Measurements from ENCODE around the gene KATNA1.
A peak's percentile ranks its signal among the peaks of the same experiment; 100 is the strongest.

Gene KATNA1

GRCh38 chr6:149614337-149614736 is 34.2 kb downstream of the KATNA1 start:
- Histone ChIP-seq H3K4me3 (ENCODE audit: low read length in 2 of 2) (no peak overlapping the region), H3K9ac (ENCODE audit: low read length in 2 of 2) (no peak overlapping the region), H3K27me3 (ENCODE audit: control insufficient read depth in 1 of 2, insufficient read depth in 2 of 2, low read length in 2 of 2) (no peaks in the 10 kb centered on the region), H3K27ac (ENCODE audit: low read length) (no peak overlapping the region), H3K9me3 (ENCODE audit: control insufficient read depth in 2 of 2, low read length in 2 of 2) (no peaks in the 10 kb centered on the region), H3K4me1 (ENCODE audit: control insufficient read depth, insufficient read depth, low read length) (no peaks in the 10 kb centered on the region), H3K36me3 (ENCODE audit: control insufficient read depth in 2 of 2, insufficient read depth in 2 of 2, low read length in 2 of 2) (peaks cover 0 to 4% of the 10 kb centered on the region in 2 donors)

- H3K4me1 ChIP-seq (ENCODE audit: control insufficient read depth, insufficient read depth, low read length), result no peaks in the 10 kb centered on the region
- no peaks in the 10 kb centered on the region for H3K9me3 ChIP-seq (ENCODE audit: control insufficient read depth in 2 of 2, low read length in 2 of 2)
- no peaks in the 10 kb centered on the region for H3K27me3 ChIP-seq (ENCODE audit: control insufficient read depth in 1 of 2, insufficient read depth in 2 of 2, low read length in 2 of 2)
- H3K36me3 ChIP-seq (ENCODE audit: control insufficient read depth in 2 of 2, insufficient read depth in 2 of 2, low read length in 2 of 2), result peaks cover 6 to 7% of the 10 kb centered on the region in 2 donors
- no peak overlapping the region for H3K9ac ChIP-seq (ENCODE audit: low read length in 2 of 2)
- no peak overlapping the region for H3K27ac ChIP-seq (ENCODE audit: low read length)
- H3K4me3 ChIP-seq (ENCODE audit: low read length in 2 of 2), result no peak overlapping the region
Measured at GRCh38 chr6:149608381-149608982, 40.0 kb downstream of the KATNA1 start.

- Histone ChIP-seq H3K9ac (ENCODE audit: low read length in 2 of 2) (no peak overlapping the region), H3K27me3 (ENCODE audit: control insufficient read depth in 1 of 2, insufficient read depth in 2 of 2, low read length in 2 of 2) (no peaks in the 10 kb centered on the region), H3K4me3 (ENCODE audit: low read length in 2 of 2) (no peak overlapping the region), H3K36me3 (ENCODE audit: control insufficient read depth in 2 of 2, insufficient read depth in 2 of 2, low read length in 2 of 2) (peaks cover 19 to 24% of the 10 kb centered on the region in 2 donors), H3K4me1 (ENCODE audit: control insufficient read depth, insufficient read depth, low read length) (no peaks in the 10 kb centered on the region), H3K9me3 (ENCODE audit: control insufficient read depth in 2 of 2, low read length in 2 of 2) (no peaks in the 10 kb centered on the region), H3K27ac (ENCODE audit: low read length) (no peak overlapping the region)
Measured at GRCh38 chr6:149600508-149600907, 48.0 kb downstream of the KATNA1 start.

- no peaks in the 10 kb centered on the region for H3K9me3 ChIP-seq (ENCODE audit: control insufficient read depth in 2 of 2, low read length in 2 of 2)
- H3K36me3 ChIP-seq (ENCODE audit: control insufficient read depth in 2 of 2, insufficient read depth in 2 of 2, low read length in 2 of 2), result peaks cover 18 to 26% of the 10 kb centered on the region in 2 donors
- H3K27me3 ChIP-seq (ENCODE audit: control insufficient read depth in 1 of 2, insufficient read depth in 2 of 2, low read length in 2 of 2), result no peaks in the 10 kb centered on the region
- H3K4me1 ChIP-seq (ENCODE audit: control insufficient read depth, insufficient read depth, low read length), result no peaks in the 10 kb centered on the region
- no peak overlapping the region for H3K27ac ChIP-seq (ENCODE audit: low read length)
- H3K4me3 ChIP-seq (ENCODE audit: low read length in 2 of 2), result no peak overlapping the region
- H3K9ac ChIP-seq (ENCODE audit: low read length in 2 of 2), result no peak overlapping the region
Measured at GRCh38 chr6:149593408-149593807, 55.1 kb downstream of the KATNA1 start.

- H3K9ac ChIP-seq (ENCODE audit: low read length in 2 of 2), result no peak overlapping the region
Measured at GRCh38 chr6:149592983-149593382, 55.5 kb downstream of the KATNA1 start.

GRCh38 chr6:149586149-149586548 is 62.4 kb downstream of the KATNA1 start:
- Histone ChIP-seq H3K27me3 (ENCODE audit: control insufficient read depth in 1 of 2, insufficient read depth in 2 of 2, low read length in 2 of 2) (no peaks in the 10 kb centered on the region), H3K9ac (ENCODE audit: low read length in 2 of 2) (no peak overlapping the region), H3K27ac (ENCODE audit: low read length) (no peak overlapping the region), H3K4me3 (ENCODE audit: low read length in 2 of 2) (no peak overlapping the region), H3K4me1 (ENCODE audit: control insufficient read depth, insufficient read depth, low read length) (no peaks in the 10 kb centered on the region), H3K9me3 (ENCODE audit: control insufficient read depth in 2 of 2, low read length in 2 of 2) (no peaks in the 10 kb centered on the region), H3K36me3 (ENCODE audit: control insufficient read depth in 2 of 2, insufficient read depth in 2 of 2, low read length in 2 of 2) (peaks cover 21 to 28% of the 10 kb centered on the region in 2 donors)

More at GRCh38 chr6:149592983-149593382, 55.5 kb downstream of the KATNA1 start:
- no peak overlapping the region for H3K4me3 ChIP-seq (ENCODE audit: low read length in 2 of 2)
- H3K9me3 ChIP-seq (ENCODE audit: control insufficient read depth in 2 of 2, low read length in 2 of 2), result no peaks in the 10 kb centered on the region
- no peaks in the 10 kb centered on the region for H3K4me1 ChIP-seq (ENCODE audit: control insufficient read depth, insufficient read depth, low read length)
- H3K36me3 ChIP-seq (ENCODE audit: control insufficient read depth in 2 of 2, insufficient read depth in 2 of 2, low read length in 2 of 2), result peaks cover 18 to 24% of the 10 kb centered on the region in 2 donors
- no peaks in the 10 kb centered on the region for H3K27me3 ChIP-seq (ENCODE audit: control insufficient read depth in 1 of 2, insufficient read depth in 2 of 2, low read length in 2 of 2)
- H3K27ac ChIP-seq (ENCODE audit: low read length), result no peak overlapping the region

GRCh38 chr6:149581349-149581748 is 67.2 kb downstream of the KATNA1 start:
- Histone ChIP-seq H3K27ac (ENCODE audit: low read length) (no peak overlapping the region), H3K9me3 (ENCODE audit: control insufficient read depth in 2 of 2, low read length in 2 of 2) (no peaks in the 10 kb centered on the region), H3K9ac (ENCODE audit: low read length in 2 of 2) (no peak overlapping the region), H3K4me1 (ENCODE audit: control insufficient read depth, insufficient read depth, low read length) (no peaks in the 10 kb centered on the region), H3K4me3 (ENCODE audit: low read length in 2 of 2) (no peak overlapping the region), H3K36me3 (ENCODE audit: control insufficient read depth in 2 of 2, insufficient read depth in 2 of 2, low read length in 2 of 2) (peaks cover 19 to 29% of the 10 kb centered on the region in 2 donors), H3K27me3 (ENCODE audit: control insufficient read depth in 1 of 2, insufficient read depth in 2 of 2, low read length in 2 of 2) (no peaks in the 10 kb centered on the region)

- Histone ChIP-seq H3K9ac (ENCODE audit: low read length in 2 of 2) (no peak overlapping the region), H3K27me3 (ENCODE audit: control insufficient read depth in 1 of 2, insufficient read depth in 2 of 2, low read length in 2 of 2) (no peaks in the 10 kb centered on the region), H3K9me3 (ENCODE audit: control insufficient read depth in 2 of 2, low read length in 2 of 2) (no peaks in the 10 kb centered on the region), H3K27ac (ENCODE audit: low read length) (no peak overlapping the region), H3K4me1 (ENCODE audit: control insufficient read depth, insufficient read depth, low read length) (no peaks in the 10 kb centered on the region), H3K4me3 (ENCODE audit: low read length in 2 of 2) (no peak overlapping the region), H3K36me3 (ENCODE audit: control insufficient read depth in 2 of 2, insufficient read depth in 2 of 2, low read length in 2 of 2) (peaks cover 23 to 27% of the 10 kb centered on the region in 2 donors)
Measured at GRCh38 chr6:149580880-149581279, 67.6 kb downstream of the KATNA1 start.

- peaks cover 9% of the 10 kb centered on the region for H3K4me1 ChIP-seq (ENCODE audit: control insufficient read depth, insufficient read depth, low read length)
- H3K4me3 ChIP-seq (ENCODE audit: low read length in 2 of 2), result no peak overlapping the region
- no peak overlapping the region for H3K27ac ChIP-seq (ENCODE audit: low read length)
- no peak overlapping the region for H3K9ac ChIP-seq (ENCODE audit: low read length in 2 of 2)
- H3K9me3 ChIP-seq (ENCODE audit: control insufficient read depth in 2 of 2, low read length in 2 of 2), result no peaks in the 10 kb centered on the region
- no peaks in the 10 kb centered on the region for H3K36me3 ChIP-seq (ENCODE audit: control insufficient read depth in 2 of 2, insufficient read depth in 2 of 2, low read length in 2 of 2)
- H3K27me3 ChIP-seq (ENCODE audit: control insufficient read depth in 1 of 2, insufficient read depth in 2 of 2, low read length in 2 of 2), result no peaks in the 10 kb centered on the region
Measured at GRCh38 chr6:149567945-149568585, 80.4 kb downstream of the KATNA1 start.

- Histone ChIP-seq H3K36me3 (ENCODE audit: control insufficient read depth in 2 of 2, insufficient read depth in 2 of 2, low read length in 2 of 2) (no peaks in the 10 kb centered on the region), H3K9me3 (ENCODE audit: control insufficient read depth in 2 of 2, low read length in 2 of 2) (no peaks in the 10 kb centered on the region), H3K4me3 (ENCODE audit: low read length in 2 of 2) (peak overlapping the region; percentile 69 to 90), H3K27ac (ENCODE audit: low read length) (peak overlapping the region; percentile 82), H3K4me1 (ENCODE audit: control insufficient read depth, insufficient read depth, low read length) (peaks cover 9% of the 10 kb centered on the region), H3K27me3 (ENCODE audit: control insufficient read depth in 1 of 2, insufficient read depth in 2 of 2, low read length in 2 of 2) (no peaks in the 10 kb centered on the region), H3K9ac (ENCODE audit: low read length in 2 of 2) (peak overlapping the region; percentile 68 to 80)
Measured at GRCh38 chr6:149567194-149567586, 81.3 kb downstream of the KATNA1 start.

Measured in stomach smooth muscle (tissue), 2 donors.